IPS DF 6.9 (cell line): ENCODE data around the gene SNX1.
"Not testable (repeated sequence)": the region's sequence is repeated elsewhere in the genome, so short reads cannot be mapped to it uniquely, and the experiment has no call there.

Experiments used
- DNase-seq: peaks from one replicate; pipeline ENCODE4 v3.0.0-alpha.2; 2013; ENCODE audit warnings: low read depth, low spot score
- H3K27ac ChIP-seq: one replicate; pipeline ENCODE4 v1.5.1; 2013; ENCODE audit warnings: low read length, control low read depth
- H3K27me3 ChIP-seq: 2 replicates; pipeline ENCODE4 v1.6.1; 2013; ENCODE audit warnings: mild to moderate bottlenecking, low read length; ENCODE audit not compliant: control insufficient read depth, insufficient read depth
- H3K36me3 ChIP-seq: 2 replicates; pipeline ENCODE4 v1.6.1; 2013; ENCODE audit warnings: low read length; ENCODE audit not compliant: control insufficient read depth, insufficient read depth
- H3K4me1 ChIP-seq: 2 replicates; pipeline ENCODE4 v1.6.1; 2013; ENCODE audit warnings: low read length; ENCODE audit not compliant: control insufficient read depth, insufficient read depth
- H3K4me3 ChIP-seq: 2 replicates; pipeline ENCODE4 v1.5.1; 2013; ENCODE audit warnings: mild to moderate bottlenecking, low read length
- H3K9me3 ChIP-seq: 2 replicates; pipeline ENCODE4 v1.6.1; 2013; ENCODE audit warnings: low read length, inconsistent platforms; ENCODE audit not compliant: control insufficient read depth, insufficient read depth
- WGBS: extraction: QIAGEN DNeasy Blood & Tissue Kit; methylation state at CpG from one replicate; pipeline ENCODE4 v1.1.7; 2013; ENCODE audit warnings: mixed read lengths, missing lambda C conversion rate; ENCODE audit not compliant: insufficient read length, insufficient coverage; 5-methylcytosine and 5-hydroxymethylcytosine counted together

The SNX1 gene, protein sequence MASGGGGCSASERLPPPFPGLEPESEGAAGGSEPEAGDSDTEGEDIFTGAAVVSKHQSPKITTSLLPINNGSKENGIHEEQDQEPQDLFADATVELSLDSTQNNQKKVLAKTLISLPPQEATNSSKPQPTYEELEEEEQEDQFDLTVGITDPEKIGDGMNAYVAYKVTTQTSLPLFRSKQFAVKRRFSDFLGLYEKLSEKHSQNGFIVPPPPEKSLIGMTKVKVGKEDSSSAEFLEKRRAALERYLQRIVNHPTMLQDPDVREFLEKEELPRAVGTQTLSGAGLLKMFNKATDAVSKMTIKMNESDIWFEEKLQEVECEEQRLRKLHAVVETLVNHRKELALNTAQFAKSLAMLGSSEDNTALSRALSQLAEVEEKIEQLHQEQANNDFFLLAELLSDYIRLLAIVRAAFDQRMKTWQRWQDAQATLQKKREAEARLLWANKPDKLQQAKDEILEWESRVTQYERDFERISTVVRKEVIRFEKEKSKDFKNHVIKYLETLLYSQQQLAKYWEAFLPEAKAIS

DNA sequence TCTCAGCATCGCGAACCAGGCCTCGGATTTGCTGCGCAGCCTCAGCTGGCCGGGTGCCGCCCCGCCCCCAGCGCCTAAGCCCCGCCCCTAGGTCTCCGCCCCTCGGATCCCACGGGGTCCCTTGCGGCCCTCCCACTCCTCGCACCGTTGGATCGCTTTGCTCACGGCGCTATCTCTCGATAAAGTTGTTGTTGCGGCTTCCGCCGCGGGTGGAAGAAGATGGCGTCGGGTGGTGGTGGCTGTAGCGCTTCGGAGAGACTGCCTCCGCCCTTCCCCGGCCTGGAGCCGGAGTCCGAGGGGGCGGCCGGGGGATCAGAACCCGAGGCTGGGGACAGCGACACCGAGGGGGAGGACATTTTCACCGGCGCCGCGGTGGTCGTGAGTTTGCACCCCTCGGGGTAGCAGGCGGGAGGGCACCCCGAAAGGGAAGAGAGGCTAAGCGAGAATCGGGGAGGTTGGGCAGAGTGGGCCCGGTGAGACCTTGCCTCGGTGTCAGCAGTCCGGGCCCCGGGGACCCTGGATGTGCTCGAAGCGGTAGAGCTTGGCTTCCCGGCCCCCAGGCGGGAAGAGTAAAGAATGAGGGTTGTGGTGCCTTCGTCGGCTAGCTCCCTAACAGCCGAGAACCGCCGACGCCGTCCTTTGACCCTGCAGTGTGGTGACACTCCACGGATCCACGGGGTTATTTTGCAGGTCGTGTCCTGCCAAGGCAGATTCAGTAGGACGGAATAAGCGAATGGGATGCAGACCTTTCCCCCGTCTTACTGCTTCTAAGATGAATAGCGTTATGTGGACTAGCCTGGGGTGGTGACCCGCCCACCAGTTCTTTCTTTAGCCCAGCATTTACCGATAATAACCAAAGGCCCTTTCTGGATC, at the start of gene SNX1:
Gene SNX1 (plus strand): TSS at position 188 of the 873 bp plus-strand sequence. CDS start 32 bp downstream, at position 220.
- no CpG with 5 or more reads among the region's 70 CpGs for WGBS
- Histone ChIP-seq H3K27ac (no peak within 1 kb of the TSS), H3K4me3 (peak within 1 kb of the TSS; percentile 84), H3K36me3 (no peaks in the 10 kb centered on the region), H3K4me1 (no peaks in the 10 kb centered on the region), H3K27me3 (no peaks in the 10 kb centered on the region), H3K9me3 (no peaks in the 10 kb centered on the region)
- no peak for DNase-seq

DNA sequence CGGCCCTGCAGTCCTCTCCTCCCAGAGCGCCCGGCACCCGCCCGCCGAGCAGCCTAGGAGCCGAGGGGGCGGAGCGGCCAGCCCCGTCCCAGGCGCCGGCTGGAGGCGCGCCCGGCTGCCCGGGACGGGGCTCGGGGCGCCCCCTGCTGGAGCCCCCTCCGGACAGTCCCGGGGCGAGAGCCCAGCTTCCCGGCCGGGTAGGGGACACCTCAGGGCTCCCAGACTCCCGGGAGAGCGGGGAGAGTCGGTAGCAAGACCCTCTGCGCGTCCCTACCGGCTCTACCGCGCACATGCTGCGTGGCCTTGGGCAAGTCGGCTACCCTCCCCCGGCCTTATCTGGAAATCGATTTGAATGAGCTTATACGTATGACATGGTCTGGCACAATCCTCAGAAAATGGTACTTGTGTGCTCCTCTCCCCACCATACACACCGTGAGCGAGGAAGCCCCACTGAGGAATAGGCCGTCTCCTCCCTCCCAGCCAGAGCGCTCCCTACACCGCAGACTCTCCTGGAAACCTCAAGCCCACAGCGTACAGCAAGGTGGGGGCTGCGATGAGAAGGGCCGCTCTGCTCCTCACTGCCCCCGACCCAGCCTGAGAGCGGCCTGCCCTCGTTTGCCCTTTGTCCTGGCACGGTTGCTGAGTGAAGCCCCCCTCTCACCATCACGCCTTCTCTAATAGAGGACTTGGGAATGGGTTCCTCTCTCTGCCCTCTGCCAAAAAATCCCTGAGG, 49.2 kb upstream of the SNX1 start, which contains the start of gene DAPK2:
Gene DAPK2 (minus strand): TSS at position 65 of the 733 bp plus-strand sequence. CDS start 6,224 bp downstream, outside the sequence.
- no CpG with 5 or more reads among the region's 50 CpGs for WGBS
- Histone ChIP-seq H3K4me3 (peak within 1 kb of the TSS; percentile 29; the same call in 1 of the 2 replicates), H3K36me3 (no peaks in the 10 kb centered on the region), H3K4me1 (peaks cover 3% of the 10 kb centered on the region), H3K27ac (no peak within 1 kb of the TSS), H3K27me3 (peaks cover 4% of the 10 kb centered on the region; the same call in 1 of the 2 replicates), H3K9me3 (no peaks in the 10 kb centered on the region)
- no peak for DNase-seq

- no peaks in the 10 kb centered on the region for H3K36me3 ChIP-seq
- no CpG with 5 or more reads among the region's 1 CpG for WGBS
- no peak for DNase-seq
- H3K4me3 ChIP-seq: no peak overlapping the region
- peaks cover 3% of the 10 kb centered on the region for H3K4me1 ChIP-seq
- no peaks in the 10 kb centered on the region for H3K9me3 ChIP-seq
- H3K27me3 ChIP-seq: peaks cover 4% of the 10 kb centered on the region; the same call in 1 of the 2 replicates
- H3K27ac ChIP-seq: no peak overlapping the region
These were observed 46.9 kb upstream of the SNX1 start for GRCh38 chr15:64048781-64049460.

- H3K27ac ChIP-seq: no peak overlapping the region
- H3K4me3 ChIP-seq: no peak overlapping the region
- whole genome bisulfite sequencing: no CpG with 5 or more reads among the region's 8 CpGs
- H3K4me1 ChIP-seq: peaks cover 3% of the 10 kb centered on the region
- H3K36me3 ChIP-seq: no peaks in the 10 kb centered on the region
- peaks cover 4% of the 10 kb centered on the region; the same call in 1 of the 2 replicates for H3K27me3 ChIP-seq
- no peak for DNase-seq
- no peaks in the 10 kb centered on the region for H3K9me3 ChIP-seq
These were observed 45.3 kb upstream of the SNX1 start for GRCh38 chr15:64050281-64051092.

GRCh38 chr15:64051093-64051402, 44.7 kb upstream of the SNX1 start:
- H3K36me3 ChIP-seq: no peaks in the 10 kb centered on the region
- no peak for DNase-seq
- no peaks in the 10 kb centered on the region for H3K4me1 ChIP-seq
- no peaks in the 10 kb centered on the region; the same call in 1 of the 2 replicates for H3K27me3 ChIP-seq
- WGBS: no CpG with 5 or more reads among the region's 2 CpGs
- no peak overlapping the region for H3K4me3 ChIP-seq
- no peaks in the 10 kb centered on the region for H3K9me3 ChIP-seq
- H3K27ac ChIP-seq: no peak overlapping the region

GRCh38 chr15:64051407-64052259, 44.1 kb upstream of the SNX1 start:
- no CpG with 5 or more reads among the region's 6 CpGs for WGBS
- DNase-seq: no peak
- no peak overlapping the region for H3K27ac ChIP-seq

GRCh38 chr15:64052925-64053491, 42.8 kb upstream of the SNX1 start:
- no peaks in the 10 kb centered on the region for H3K36me3 ChIP-seq
- no peaks in the 10 kb centered on the region for H3K4me1 ChIP-seq
- H3K9me3 ChIP-seq: no peaks in the 10 kb centered on the region
- no peaks in the 10 kb centered on the region for H3K27me3 ChIP-seq
- H3K27ac ChIP-seq: no peak overlapping the region
- no CpG with 5 or more reads among the region's 5 CpGs for WGBS
- no peak for DNase-seq
- H3K4me3 ChIP-seq: no peak overlapping the region

More at GRCh38 chr15:64051407-64052259, 44.1 kb upstream of the SNX1 start:
- Histone ChIP-seq H3K27me3 (no peaks in the 10 kb centered on the region; the same call in 1 of the 2 replicates), H3K9me3 (no peaks in the 10 kb centered on the region), H3K36me3 (no peaks in the 10 kb centered on the region), H3K4me1 (no peaks in the 10 kb centered on the region), H3K4me3 (no peak overlapping the region)

GRCh38 chr15:64053674-64054073, 42.1 kb upstream of the SNX1 start:
- H3K36me3 ChIP-seq, H3K4me1 ChIP-seq, DNase-seq, H3K9me3 ChIP-seq, H3K27me3 ChIP-seq, H3K27ac ChIP-seq, H3K4me3 ChIP-seq: not testable (repeated sequence)
- no CpG with 5 or more reads among the region's 12 CpGs for WGBS
